Upper lobe of left lung (tissue), 6 donors: ENCODE results near the gene USP36. TPM values are rescaled to one million over a fixed set of nuclear protein-coding genes. Genes with fewer than 3 reads are reported as not detected.

Source experiments
- ATAC-seq, 2 donors: fragments of 200-7000 bp; cut with Tn5 transposase; one replicate each; pipeline ENCODE4 v1.9.1; 2022; ENCODE audit warnings: mild to moderate bottlenecking in 2 of 2, moderate library complexity in 2 of 2; ENCODE audit not compliant: low FRiP score in 2 of 2
- DNase-seq, 2 donors: peaks; one replicate each; pipeline ENCODE4 v3.0.0-alpha.2; 2019 to 2020
- H3K27ac ChIP-seq, 4 donors: fragments of 200-600 bp; sonication (generic); one replicate each; pipeline ENCODE4 v1.5.1; 2016 to 2019
- H3K27me3 ChIP-seq, 4 donors: fragments of 200-600 bp; sonication (generic); one replicate each; pipeline ENCODE4 v1.5.1; 2017 to 2019
- H3K36me3 ChIP-seq, 4 donors: fragments of 200-600 bp; sonication (generic); one replicate each; pipeline ENCODE4 v1.5.1; 2016 to 2019
- H3K4me1 ChIP-seq, 4 donors: fragments of 200-600 bp; sonication (generic); one replicate each; pipeline ENCODE4 v1.5.1; 2018 to 2019
- H3K4me3 ChIP-seq, 4 donors: fragments of 200-600 bp; sonication (generic); one replicate each; pipeline ENCODE4 v1.5.1; 2017 to 2019; ENCODE audit warnings: mild to moderate bottlenecking in 2 of 4, moderate library complexity in 1 of 4
- H3K9me3 ChIP-seq, 4 donors: fragments of 200-600 bp; sonication (generic); one replicate each; pipeline ENCODE4 v1.5.1; 2018 to 2019
- EP300 ChIP-seq, 4 donors: sonication (generic); formaldehyde crosslinking; IDR thresholded peaks; one replicate each; pipeline ENCODE4 v1.5.1; 2017; ENCODE audit warnings: antibody characterized with exemption in 4 of 4, control low read depth in 2 of 4
- POLR2A ChIP-seq, 4 donors: fragments of 450-650 bp; IDR thresholded peaks; one replicate each; pipeline ENCODE4 v1.5.1; 2016 to 2017; ENCODE audit warnings: antibody characterized with exemption in 4 of 4, mild to moderate bottlenecking in 2 of 4
- POLR2AphosphoS5 ChIP-seq, 2 donors: sonication (generic); formaldehyde crosslinking; IDR thresholded peaks; one replicate each; pipeline ENCODE4 v1.5.1; 2017; ENCODE audit warnings: antibody characterized with exemption in 2 of 2
- WGBS, 2 donors: methylation state at CpG; one replicate each; pipeline ENCODE4 v1.1.5; 2017 to 2018; 5-methylcytosine and 5-hydroxymethylcytosine counted together
- total RNA-seq, 6 donors: library from RNA; depleted of rRNA in 4 of 6; stranded (reverse); fragments of >200 nt in 4 of 6; gene quantifications; one replicate each; pipeline versions ENCODE4 v1.1.0 to v1.2.1, GENCODE V29; 2016 to 2021
- TF ChIP-seq, protein P1 (sequence below), 6 experiments: fragments of 450-650 bp in 4 of 6; fragments of 200-600 bp in 2 of 6; sonication (generic) in 2 of 6; IDR thresholded peaks; one replicate each; pipeline ENCODE4 v1.5.1; 2016 to 2019; ENCODE audit warnings: antibody characterized with exemption in 6 of 6
- donor health status: DM: no; HTN: no; CAD: no; lungs with moderate emphysema.
- donor health status: DM: no; HTN: yes; CAD: no; lungs with severe emphysema.

USP36 gene
- total RNA-seq, 6 donors from 2014 or later = 31.1 to 76.5 (median 55.4) TPM

DNA sequence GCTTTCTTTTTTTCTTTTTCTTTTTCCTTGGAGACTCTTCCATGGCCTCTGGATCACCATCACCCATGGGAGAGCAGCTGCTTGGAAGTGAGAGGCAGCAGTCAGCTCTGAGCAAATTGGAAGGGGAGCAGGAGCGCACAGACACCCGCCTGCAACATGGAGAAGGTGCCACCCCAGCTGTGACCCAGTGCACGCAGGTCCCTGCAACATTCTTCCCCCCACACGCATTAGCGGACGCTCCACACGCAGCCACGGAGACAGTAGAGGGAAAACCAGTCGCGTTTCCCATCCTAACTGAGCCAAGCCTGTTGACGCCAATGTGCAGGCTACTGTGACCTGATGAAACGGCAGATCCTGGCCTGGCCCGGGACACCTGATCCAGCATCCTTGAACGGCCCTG, 38.2 kb downstream of the USP36 start:
- Histone ChIP-seq H3K27me3 (no peaks in the 10 kb centered on the region), H3K4me3 (no peak overlapping the region), H3K27ac (no peak overlapping the region), H3K36me3 (peaks cover 6 to 90% (median 62%) of the 10 kb centered on the region in 4 donors), H3K9me3 (no peaks in the 10 kb centered on the region), H3K4me1 (peaks cover 3 to 27% (median 5%) of the 10 kb centered on the region in 4 donors)
- 96 to 97% methylated on average over 14 of the region's 14 CpGs for WGBS, 2 donors
- no peak for TF ChIP-seq EP300 (IDR thresholded peaks at IDR 0.05)
- TF ChIP-seq, protein P1, sequence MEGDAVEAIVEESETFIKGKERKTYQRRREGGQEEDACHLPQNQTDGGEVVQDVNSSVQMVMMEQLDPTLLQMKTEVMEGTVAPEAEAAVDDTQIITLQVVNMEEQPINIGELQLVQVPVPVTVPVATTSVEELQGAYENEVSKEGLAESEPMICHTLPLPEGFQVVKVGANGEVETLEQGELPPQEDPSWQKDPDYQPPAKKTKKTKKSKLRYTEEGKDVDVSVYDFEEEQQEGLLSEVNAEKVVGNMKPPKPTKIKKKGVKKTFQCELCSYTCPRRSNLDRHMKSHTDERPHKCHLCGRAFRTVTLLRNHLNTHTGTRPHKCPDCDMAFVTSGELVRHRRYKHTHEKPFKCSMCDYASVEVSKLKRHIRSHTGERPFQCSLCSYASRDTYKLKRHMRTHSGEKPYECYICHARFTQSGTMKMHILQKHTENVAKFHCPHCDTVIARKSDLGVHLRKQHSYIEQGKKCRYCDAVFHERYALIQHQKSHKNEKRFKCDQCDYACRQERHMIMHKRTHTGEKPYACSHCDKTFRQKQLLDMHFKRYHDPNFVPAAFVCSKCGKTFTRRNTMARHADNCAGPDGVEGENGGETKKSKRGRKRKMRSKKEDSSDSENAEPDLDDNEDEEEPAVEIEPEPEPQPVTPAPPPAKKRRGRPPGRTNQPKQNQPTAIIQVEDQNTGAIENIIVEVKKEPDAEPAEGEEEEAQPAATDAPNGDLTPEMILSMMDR (IDR thresholded peaks at IDR 0.05) = no peak
- no peak for TF ChIP-seq POLR2AphosphoS5 (IDR thresholded peaks at IDR 0.05)
- TF ChIP-seq POLR2A (IDR thresholded peaks at IDR 0.05) = no peak
- DNase-seq (no peak), ATAC-seq (no peak)

GRCh38 chr17:78802008-78802407, 38.6 kb downstream of the USP36 start:
- H3K27ac ChIP-seq = no peak overlapping the region
- peaks cover 5 to 30% (median 8%) of the 10 kb centered on the region in 4 donors for H3K4me1 ChIP-seq
- TF ChIP-seq EP300 (IDR thresholded peaks at IDR 0.05) = no peak
- H3K4me3 ChIP-seq = no peak overlapping the region
- no peak for ATAC-seq
- DNase-seq = no peak
- H3K27me3 ChIP-seq = no peaks in the 10 kb centered on the region
- H3K36me3 ChIP-seq = peaks cover 2 to 90% (median 62%) of the 10 kb centered on the region in 4 donors
- no peaks in the 10 kb centered on the region for H3K9me3 ChIP-seq
- 88 to 94% methylated on average over 18 to 26 of the region's 30 CpGs for WGBS, 2 donors

DNA sequence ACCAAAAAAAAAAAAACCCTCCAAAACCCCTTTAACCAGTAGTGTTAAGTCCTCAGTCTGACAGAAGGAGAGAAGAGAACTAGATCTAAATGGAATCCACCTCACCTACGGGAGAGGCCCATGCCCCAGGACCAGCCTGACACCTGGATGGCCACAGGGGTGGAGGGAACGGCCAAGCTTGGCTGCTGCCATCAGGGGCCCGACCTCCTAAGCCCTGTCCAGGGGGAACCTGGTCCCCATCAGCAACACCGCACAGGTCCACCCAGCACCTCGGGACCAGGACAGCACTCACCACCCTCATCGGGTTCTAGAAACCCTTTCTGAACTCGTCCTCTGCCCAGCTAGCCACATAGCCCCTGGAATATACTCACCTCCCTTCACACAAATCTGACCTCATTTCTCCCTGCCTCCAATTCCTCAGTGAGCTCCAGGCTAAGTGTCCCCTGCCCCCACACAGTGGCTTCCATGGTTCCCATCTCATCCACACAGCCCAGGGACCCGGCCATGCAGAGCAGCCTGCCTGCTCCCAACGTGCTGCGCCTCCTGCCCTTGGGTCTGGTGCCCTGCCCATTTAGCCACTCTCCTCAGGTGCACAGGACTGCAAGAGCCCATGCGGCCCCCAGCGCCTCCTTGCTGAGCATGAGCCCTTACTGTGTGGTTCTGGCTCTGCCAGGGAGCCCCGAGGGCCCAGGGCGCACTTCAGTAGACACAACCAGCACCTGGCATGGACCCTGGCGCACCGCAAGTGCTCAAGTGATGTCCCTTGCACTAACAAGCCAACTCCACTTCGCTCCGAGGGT, 40.3 kb downstream of the USP36 start:
- Histone ChIP-seq H3K36me3 (peaks cover 4 to 90% (median 58%) of the 10 kb centered on the region in 4 donors), H3K4me3 (no peak overlapping the region), H3K9me3 (no peaks in the 10 kb centered on the region), H3K4me1 (peaks cover 10 to 32% (median 16%) of the 10 kb centered on the region in 4 donors), H3K27ac (peak overlapping the region in 1 of 4 donors; percentile 14), H3K27me3 (no peaks in the 10 kb centered on the region)
- TF ChIP-seq, protein P1 (IDR thresholded peaks at IDR 0.05) = no peak
- TF ChIP-seq EP300 (IDR thresholded peaks at IDR 0.05) (no peak), POLR2AphosphoS5 (IDR thresholded peaks at IDR 0.05) (no peak), POLR2A (IDR thresholded peaks at IDR 0.05) (no peak)
- 83 to 94% methylated on average over 11 to 18 of the region's 18 CpGs for WGBS, 2 donors
- peak in 1 of 2 donors; percentile 76 for DNase-seq
- ATAC-seq = no peak

DNA sequence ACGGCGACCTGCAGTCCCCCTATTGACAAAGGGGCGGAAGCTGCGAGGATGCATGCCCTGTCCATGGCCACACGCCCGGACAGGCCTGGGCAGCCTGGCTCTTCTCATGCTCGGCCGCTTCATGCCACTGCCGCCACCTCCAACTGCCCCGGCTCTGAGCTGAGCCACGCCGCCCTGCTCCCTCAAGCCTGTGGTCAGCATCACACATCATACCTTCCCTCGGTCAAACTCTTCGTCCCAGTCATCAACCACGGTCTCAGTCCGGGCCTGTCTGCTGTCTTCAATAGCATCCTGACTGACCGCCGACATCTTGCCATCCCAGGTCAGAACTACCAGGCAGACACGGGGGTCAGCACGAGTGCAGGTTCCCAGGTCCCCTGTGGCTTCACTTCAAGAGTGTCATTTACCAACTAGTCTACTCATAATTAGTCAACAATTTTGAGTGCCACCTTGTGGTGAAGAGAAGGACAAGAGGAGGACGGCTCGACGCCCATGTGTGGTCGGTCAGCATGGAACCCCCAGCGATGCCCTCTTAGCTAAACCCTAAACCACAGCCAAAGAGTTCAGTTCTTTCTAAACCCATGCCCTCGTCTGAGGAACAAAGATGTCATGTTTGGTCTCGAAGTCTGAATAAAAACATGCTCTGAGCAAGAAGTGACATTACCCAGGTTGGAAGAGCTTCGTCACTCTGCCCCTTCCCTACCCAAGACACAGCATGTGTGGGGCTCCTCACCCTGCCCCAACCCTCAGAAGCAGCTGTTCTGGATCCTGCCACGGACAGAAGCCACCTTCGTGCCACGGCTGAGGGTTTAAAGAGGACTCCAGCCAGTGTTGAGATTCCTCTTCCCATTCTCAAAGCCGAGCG, 41.7 kb downstream of the USP36 start:
- WGBS, 2 donors = 75 to 80% methylated on average over 31 to 33 of the region's 33 CpGs
- Histone ChIP-seq H3K4me3 (no peak overlapping the region), H3K36me3 (peaks cover 4 to 94% (median 63%) of the 10 kb centered on the region in 4 donors), H3K27me3 (no peaks in the 10 kb centered on the region), H3K27ac (peak overlapping the region in 1 of 4 donors; percentile 13), H3K4me1 (peaks cover 6 to 29% (median 16%) of the 10 kb centered on the region in 4 donors), H3K9me3 (no peaks in the 10 kb centered on the region)
- no peak for DNase-seq
- TF ChIP-seq EP300 (IDR thresholded peaks at IDR 0.05) (no peak), POLR2A (IDR thresholded peaks at IDR 0.05) (no peak), POLR2AphosphoS5 (IDR thresholded peaks at IDR 0.05) (no peak)
- TF ChIP-seq, protein P1 (IDR thresholded peaks at IDR 0.05) = peak in 5 of 6 experiments; percentile 39 to 68 (median 61)
- ATAC-seq = no peak
